22Rv1 (cell line): ENCODE measurements around the gene PNKP.

Experiments
- CTCF ChIP-seq: fragments of 450-650 bp; IDR thresholded peaks from 2 replicates; pipeline ENCODE4 v1.5.1; 2017; ENCODE audit warnings: mild to moderate bottlenecking
- ZFX ChIP-seq: fragments of 450-650 bp; IDR thresholded peaks from 2 replicates; pipeline ENCODE4 v1.6.1; 2017; ENCODE audit warnings: antibody characterized with exemption, borderline replicate concordance

GRCh38 chr19:49857061-49857837, 10.1 kb downstream of the PNKP start:
- TF ChIP-seq CTCF, result no peak
- TF ChIP-seq ZFX, result no peak
